Kidney epithelial cell (primary cell): Measurements from ENCODE around the gene LRIT2. TPM values are rescaled to one million over a fixed set of nuclear protein-coding genes. Genes with fewer than 3 reads are reported as not detected.
A peak's percentile ranks its signal among the peaks of the same experiment; 100 is the strongest.

Experiments used
- DNase-seq: peaks from one replicate; pipeline ENCODE4 v3.0.0-alpha.2; 2010; ENCODE audit warnings: low read depth
- H3K27me3 ChIP-seq: 2 replicates; pipeline ENCODE4 v1.6.0; 2011; ENCODE audit warnings: low read length; ENCODE audit not compliant: control insufficient read depth, insufficient read depth
- H3K36me3 ChIP-seq: 2 replicates; pipeline ENCODE4 v1.5.1; 2011; ENCODE audit warnings: low read length; ENCODE audit not compliant: control insufficient read depth, insufficient read depth
- H3K4me3 ChIP-seq: 2 replicates; pipeline ENCODE4 v1.5.1; 2011; ENCODE audit warnings: low read depth, mild to moderate bottlenecking, control low read depth, low read length
- total RNA-seq: library from RNA; depleted of rRNA; stranded (reverse); fragments of >200 nt; gene quantifications from 2 replicates; pipeline ENCODE4 v1.2.3, GENCODE V29; 2015
- TF ChIP-seq, protein P1 (sequence below): IDR thresholded peaks from 2 replicates; pipeline ENCODE4 v1.5.1; 2011; ENCODE audit warnings: mild to moderate bottlenecking, moderate library complexity, low read length, control low read depth, inconsistent platforms; ENCODE audit not compliant: insufficient read depth, poor library complexity, severe bottlenecking

Gene LRIT2
- total RNA-seq: not detected in 2 replicates

DNA sequence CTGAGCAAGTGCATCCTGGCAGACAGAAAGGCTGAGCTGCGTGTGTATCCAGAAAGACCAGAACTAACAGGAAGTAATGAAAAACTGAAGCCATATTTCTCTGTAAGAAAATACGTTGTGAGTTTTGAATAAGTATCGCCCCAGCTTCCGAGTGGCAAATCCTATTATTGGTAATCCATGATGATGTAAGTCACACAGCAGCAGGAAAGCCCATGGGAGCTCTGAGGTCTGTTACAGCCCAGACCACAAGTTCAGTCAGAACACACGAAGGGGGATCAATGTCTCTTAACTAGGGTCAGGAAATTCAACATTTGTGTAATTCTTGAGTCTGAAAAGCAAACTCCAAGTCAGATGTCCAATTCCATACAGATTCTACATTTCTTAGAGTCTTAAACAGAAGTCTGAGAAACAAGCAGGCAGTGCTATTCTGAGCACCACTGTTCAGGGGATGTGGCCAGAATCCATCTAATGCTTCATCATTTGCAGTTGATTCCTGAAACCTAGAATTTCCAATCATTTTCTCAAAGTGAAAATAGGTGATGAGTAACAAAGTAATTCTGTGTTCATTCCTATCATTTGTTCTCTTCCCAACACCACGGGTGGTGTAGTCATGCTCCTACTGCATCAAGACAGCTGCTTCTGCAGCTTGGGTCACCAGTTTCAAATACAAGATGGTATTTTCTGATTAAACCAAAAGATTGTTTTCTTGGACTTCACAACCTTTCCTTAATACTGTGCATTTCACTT, at the start of gene LRIT2:
Gene LRIT2 (minus strand): TSS at position 118 of the 747 bp plus-strand sequence. CDS start 24 bp downstream, at position 94.
- TF ChIP-seq, protein P1, sequence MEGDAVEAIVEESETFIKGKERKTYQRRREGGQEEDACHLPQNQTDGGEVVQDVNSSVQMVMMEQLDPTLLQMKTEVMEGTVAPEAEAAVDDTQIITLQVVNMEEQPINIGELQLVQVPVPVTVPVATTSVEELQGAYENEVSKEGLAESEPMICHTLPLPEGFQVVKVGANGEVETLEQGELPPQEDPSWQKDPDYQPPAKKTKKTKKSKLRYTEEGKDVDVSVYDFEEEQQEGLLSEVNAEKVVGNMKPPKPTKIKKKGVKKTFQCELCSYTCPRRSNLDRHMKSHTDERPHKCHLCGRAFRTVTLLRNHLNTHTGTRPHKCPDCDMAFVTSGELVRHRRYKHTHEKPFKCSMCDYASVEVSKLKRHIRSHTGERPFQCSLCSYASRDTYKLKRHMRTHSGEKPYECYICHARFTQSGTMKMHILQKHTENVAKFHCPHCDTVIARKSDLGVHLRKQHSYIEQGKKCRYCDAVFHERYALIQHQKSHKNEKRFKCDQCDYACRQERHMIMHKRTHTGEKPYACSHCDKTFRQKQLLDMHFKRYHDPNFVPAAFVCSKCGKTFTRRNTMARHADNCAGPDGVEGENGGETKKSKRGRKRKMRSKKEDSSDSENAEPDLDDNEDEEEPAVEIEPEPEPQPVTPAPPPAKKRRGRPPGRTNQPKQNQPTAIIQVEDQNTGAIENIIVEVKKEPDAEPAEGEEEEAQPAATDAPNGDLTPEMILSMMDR: no peak
- no peaks in the 10 kb centered on the region for H3K36me3 ChIP-seq
- H3K27me3 ChIP-seq: no peaks in the 10 kb centered on the region
- H3K4me3 ChIP-seq: no peak within 1 kb of the TSS
- DNase-seq: no peak

GRCh38 chr10:84270708-84271107, 45.4 kb upstream of the LRIT2 start:
- Histone ChIP-seq H3K27me3 (no peaks in the 10 kb centered on the region), H3K36me3 (no peaks in the 10 kb centered on the region), H3K4me3 (no peak overlapping the region)
- DNase-seq: no peak
- TF ChIP-seq, protein P1: no peak

- TF ChIP-seq, protein P1: no peak
- Histone ChIP-seq H3K4me3 (no peak overlapping the region), H3K27me3 (no peaks in the 10 kb centered on the region), H3K36me3 (no peaks in the 10 kb centered on the region)
- peak; percentile 62 for DNase-seq
These were observed 44.4 kb upstream of the LRIT2 start for GRCh38 chr10:84269773-84270172.

GRCh38 chr10:84269162-84269561, 43.8 kb upstream of the LRIT2 start:
- TF ChIP-seq, protein P1: no peak
- no peaks in the 10 kb centered on the region for H3K36me3 ChIP-seq
- DNase-seq: no peak
- H3K27me3 ChIP-seq: no peaks in the 10 kb centered on the region
- H3K4me3 ChIP-seq: no peak overlapping the region

DNA sequence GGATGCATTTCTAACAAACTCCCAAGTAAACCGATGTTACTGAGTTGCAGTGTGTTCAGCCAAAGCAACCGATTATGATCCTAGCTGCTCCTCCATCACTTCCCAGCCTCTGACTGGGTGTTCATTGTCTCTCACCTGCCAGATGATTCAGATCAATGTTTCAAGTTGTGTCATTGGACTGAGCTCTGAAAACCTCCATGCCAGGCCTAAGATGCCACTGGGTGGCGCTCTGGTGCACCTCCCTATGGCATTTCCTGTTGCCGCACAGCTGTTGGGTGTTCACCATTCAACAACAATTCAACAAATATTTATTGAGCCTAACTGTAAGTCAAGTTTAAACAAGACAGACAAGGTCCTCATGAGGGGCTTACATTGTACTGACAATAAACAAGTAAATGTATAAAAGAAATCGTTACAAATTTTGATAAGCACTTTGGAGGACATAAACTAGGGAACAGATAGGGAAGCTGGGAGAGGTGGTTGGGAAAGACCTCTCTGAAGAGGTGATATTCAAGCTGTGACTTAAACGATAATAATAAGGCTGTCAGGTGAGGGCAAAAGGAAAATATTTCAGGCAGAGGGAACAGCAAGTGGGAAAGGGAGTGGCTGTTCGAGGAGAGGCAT, 42.3 kb upstream of the LRIT2 start:
- Histone ChIP-seq H3K27me3 (peaks cover 1% of the 10 kb centered on the region), H3K36me3 (no peaks in the 10 kb centered on the region), H3K4me3 (no peak overlapping the region)
- TF ChIP-seq, protein P1: peak; percentile 71
- DNase-seq: no peak
